LNCAP (cell line): ENCODE measurements around the gene TSHZ1.

ENCODE experiments used
- CTCF ChIP-seq: fragments of 450-650 bp; IDR thresholded peaks from 2 replicates; pipeline ENCODE4 v1.5.1; 2017; ENCODE audit warnings: mild to moderate bottlenecking

Gene TSHZ1

GRCh38 chr18:75231053-75231406 is 20.4 kb downstream of the TSHZ1 start:
- no peak for TF ChIP-seq CTCF

- TF ChIP-seq CTCF, result no peak
Observed at GRCh38 chr18:75234901-75235300, 24.3 kb downstream of the TSHZ1 start.

GRCh38 chr18:75235896-75236295 is 25.3 kb downstream of the TSHZ1 start:
- TF ChIP-seq CTCF, result no peak

DNA sequence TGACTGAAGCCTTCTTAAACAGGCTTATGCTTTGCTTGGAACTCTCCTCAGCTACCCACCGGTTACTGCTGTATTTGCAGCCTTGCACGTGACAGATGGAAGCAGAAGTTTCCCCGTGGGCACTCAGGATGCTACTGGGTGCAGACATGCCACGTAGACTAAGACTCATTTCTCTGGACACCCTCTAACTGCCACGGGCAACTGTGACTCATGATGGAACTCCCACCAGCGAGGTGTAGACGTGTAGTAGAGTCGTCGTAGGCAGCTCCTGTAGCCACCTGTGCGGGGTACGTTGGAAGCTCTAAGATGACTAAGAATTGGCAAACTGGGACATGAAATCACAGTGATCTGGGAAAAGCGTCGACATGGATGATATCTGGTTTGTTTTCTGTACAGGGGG is 27.5 kb downstream of the TSHZ1 start:
- no peak for TF ChIP-seq CTCF

- no peak for TF ChIP-seq CTCF
Observed at GRCh38 chr18:75238786-75239185, 28.2 kb downstream of the TSHZ1 start.

DNA sequence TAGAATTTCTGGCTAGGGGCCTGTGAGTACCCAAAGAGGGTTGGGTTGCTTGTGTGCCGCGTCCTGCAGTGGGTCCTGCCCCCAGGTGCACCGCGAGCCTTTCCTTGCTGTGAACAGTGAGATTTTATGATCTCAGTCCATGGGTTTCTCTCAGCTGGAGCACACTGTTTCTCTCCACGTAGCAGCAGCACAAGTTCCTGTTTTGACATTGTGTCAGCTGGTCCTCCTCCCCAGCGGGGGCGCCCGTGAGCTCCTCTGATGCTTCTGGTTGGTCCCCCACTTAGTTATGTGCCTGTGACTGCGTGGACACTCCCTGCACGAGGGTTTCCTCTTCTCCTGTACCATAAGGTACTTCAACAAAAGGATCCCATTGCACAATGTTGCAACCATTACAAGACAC is 29.8 kb downstream of the TSHZ1 start:
- TF ChIP-seq CTCF, result no peak

DNA sequence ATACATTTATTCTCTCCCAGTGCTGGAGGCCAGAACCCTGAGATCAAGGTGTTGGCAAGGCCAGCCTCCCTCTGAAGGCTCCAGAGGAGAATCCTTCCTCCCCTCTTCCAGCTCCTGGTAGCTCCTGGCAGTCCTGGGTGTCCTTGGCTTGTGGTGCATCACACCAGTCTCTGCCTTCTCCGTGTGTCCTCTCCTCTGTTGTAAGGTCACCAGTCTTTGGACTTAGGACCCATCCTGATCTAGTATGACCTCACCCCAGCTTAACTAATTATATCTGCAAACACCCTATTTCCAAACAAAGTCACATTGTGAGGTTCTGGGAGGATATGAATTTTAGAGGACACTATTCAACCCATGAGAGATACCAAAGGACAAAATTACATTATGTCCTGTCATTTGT is 31.1 kb downstream of the TSHZ1 start:
- no peak for TF ChIP-seq CTCF
